HepG2 (cell line): Measurements from ENCODE around the gene LAMC3. TPM values are rescaled to one million over a fixed set of nuclear protein-coding genes. Genes with fewer than 3 reads are reported as not detected.

Experiments used
- ATAC-seq: fragments of 200-7000 bp; cut with Tn5 transposase; 3 replicates; pipeline ENCODE4 v1.9.1; 2020; ENCODE audit warnings: mild to moderate bottlenecking, moderate library complexity
- BruUV-seq: library from RNA; stranded (reverse); fragments of 400-500 nt; replicated peaks from 2 replicates; lab custom pipeline; 2021; lab: Mats Ljungman, UMichigan
- CTCF ChIA-PET: fragments of 300-600 bp; formaldehyde crosslinking; extraction: SDS; loops from one replicate; lab custom pipeline; 2021; ENCODE audit warnings: low total read pairs, inconsistent platforms, low intra/inter-chr PET ratio; lab: Yijun Ruan, JAX
- POLR2A ChIA-PET: fragments of 350-600 bp; sonication (Branson Sonifier 250); formaldehyde crosslinking; loops from one replicate; lab custom pipeline; 2020; ENCODE audit warnings: antibody characterized with exemption, inconsistent platforms; lab: Yijun Ruan, JAX
- DNase-seq: peaks from one replicate; pipeline ENCODE4 v3.0.0-alpha.2; 2015; ENCODE audit warnings: low spot score
- FAIRE-seq: peaks from 3 replicates; lab custom pipeline; 2011; peaks lifted over from hg19 to GRCh38; lab: Jason Lieb, UNC
- H2AFZ ChIP-seq: one replicate; pipeline ENCODE4 v1.6.1; 2011; ENCODE audit warnings: low read length, inconsistent platforms
- H3K27ac ChIP-seq: fragments of 300-600 bp; 3 replicates; pipeline ENCODE4 v1.8.0; 2011; ENCODE audit warnings: mixed run types, mild to moderate bottlenecking, mixed read lengths, low read length, inconsistent platforms; ENCODE audit not compliant: insufficient read depth; ENCODE audit errors: extremely low read length
- H3K27me3 ChIP-seq, 2 experiments: fragments of 200-600 bp in 1 of 2; 2 replicates in 1 of 2; 3 replicates in 1 of 2; pipeline versions ENCODE4 v1.6.0 to v1.8.0; 2011; ENCODE audit warnings: low read length in 2 of 2, mild to moderate bottlenecking in 2 of 2, moderate library complexity in 2 of 2, inconsistent platforms in 1 of 2; ENCODE audit not compliant: insufficient read depth in 2 of 2, control insufficient read depth in 1 of 2
- H3K36me3 ChIP-seq, 2 experiments: fragments of 200-600 bp in 1 of 2; replicated peaks in 1 of 2; 2 replicates in 1 of 2; 3 replicates in 1 of 2; pipeline versions ENCODE4 v1.5.1 to v1.8.0; 2011; ENCODE audit warnings: low read length in 2 of 2, inconsistent platforms in 1 of 2; ENCODE audit not compliant: insufficient read depth in 2 of 2, control insufficient read depth in 1 of 2
- H3K4me1 ChIP-seq: 2 replicates; pipeline ENCODE4 v1.5.1; 2012; ENCODE audit warnings: low read length, inconsistent platforms; ENCODE audit not compliant: insufficient read depth
- H3K4me2 ChIP-seq: 2 replicates; pipeline ENCODE4 v1.6.0; 2011; ENCODE audit warnings: low read depth, low read length, inconsistent platforms
- H3K4me3 ChIP-seq, 3 experiments: fragments of 200-600 bp in 1 of 3; sonication (generic), shearing (Covaris generic) in 1 of 3; replicated peaks in 1 of 3; 2 replicates each; pipeline ENCODE4 v1.5.1; 2011 to 2016; ENCODE audit warnings: low read length in 3 of 3, inconsistent platforms in 2 of 3, low read depth in 2 of 3, mild to moderate bottlenecking in 2 of 3, control low read depth in 1 of 3, mixed read lengths in 1 of 3; ENCODE audit not compliant: insufficient read depth in 1 of 3
- H3K79me2 ChIP-seq: one replicate; pipeline ENCODE4 v1.6.1; 2011; ENCODE audit warnings: low read length, inconsistent platforms; ENCODE audit not compliant: insufficient read depth
- H3K9ac ChIP-seq: 2 replicates; pipeline ENCODE4 v1.6.0; 2011; ENCODE audit warnings: mild to moderate bottlenecking, low read depth, low read length, inconsistent platforms; ENCODE audit not compliant: insufficient read depth
- H3K9me3 ChIP-seq: 2 replicates; pipeline ENCODE4 v1.5.1; 2012; ENCODE audit warnings: mild to moderate bottlenecking, low read length
- H4K20me1 ChIP-seq: 2 replicates; pipeline ENCODE4 v1.6.0; 2011; ENCODE audit warnings: inconsistent platforms, mild to moderate bottlenecking, low read length, moderate library complexity; ENCODE audit not compliant: insufficient read depth
- ELF1 ChIP-seq: sonication (generic); formaldehyde crosslinking; IDR thresholded peaks from 2 replicates; pipeline ENCODE4 v1.4.0; 2020; ENCODE audit warnings: missing genetic modification reagents
- NFE2L2 ChIP-seq: fragments of 150-350 bp; IDR thresholded peaks from 2 replicates; pipeline ENCODE4 v1.6.1; 2014; ENCODE audit warnings: low read length
- PHF20 ChIP-seq: sonication (generic); formaldehyde crosslinking; IDR thresholded peaks from 2 replicates; pipeline ENCODE4 v1.5.0; 2020; ENCODE audit warnings: mild to moderate bottlenecking, missing genetic modification reagents
- PTBP1 ChIP-seq: fragments of 200-400 bp; formaldehyde crosslinking; IDR thresholded peaks from 2 replicates; pipeline ENCODE4 v1.6.1; 2018; ENCODE audit warnings: low read length, low read depth; ENCODE audit not compliant: poor library complexity, severe bottlenecking
- YEATS2 ChIP-seq: sonication (generic); formaldehyde crosslinking; IDR thresholded peaks from 2 replicates; pipeline ENCODE4 v1.4.0; 2020; ENCODE audit warnings: missing genetic modification reagents, borderline replicate concordance
- ZNF260 ChIP-seq: sonication (generic); formaldehyde crosslinking; IDR thresholded peaks from 2 replicates; pipeline ENCODE4 v1.4.0; 2020; ENCODE audit warnings: missing genetic modification reagents, low read depth, mild to moderate bottlenecking, borderline replicate concordance
- ZNF782 ChIP-seq: sonication (generic); formaldehyde crosslinking; IDR thresholded peaks from 2 replicates; pipeline ENCODE4 v1.4.0; 2020; ENCODE audit warnings: missing genetic modification reagents, mild to moderate bottlenecking, borderline replicate concordance
- WGBS: methylation state at CpG from one replicate; pipeline ENCODE4 v1.1.6; 2017; ENCODE audit warnings: low lambda C conversion rate; 5-methylcytosine and 5-hydroxymethylcytosine counted together
- in situ Hi-C: cut with HindIII; loops from 2 replicates; pipeline ENCODE4 v1.10.0; 2017; ENCODE audit warnings: low pct_unique_long_range_greater_than_20kb; ENCODE audit not compliant: extremely low pct_ligation_motif_present
- intact Hi-C: fragments of 100-400 bp; cut with micrococcal nuclease; formaldehyde crosslinking; loops from one replicate; pipeline ENCODE4 v1.10.0; 2022; ENCODE audit not compliant: unreplicated experiment
- polyA plus RNA-seq, 8 experiments: library from polyadenylated mRNA; depleted of rRNA in 3 of 8; stranded (reverse) in 7 of 8; unstranded in 1 of 8; fragments of >200 nt; fragmentation: Illumina TruSeq in 4 of 8; extraction: Trizol in 4 of 8; gene quantifications; 2 replicates each; pipeline versions ENCODE4 v1.2.1 to v1.2.3, GENCODE V29; 2011 to 2016; ENCODE audit warnings: low read depth in 4 of 8, missing spikeins in 1 of 8, mixed read lengths in 1 of 8; ENCODE audit not compliant: insufficient read depth in 1 of 8
- total RNA-seq, 5 experiments: library from RNA; depleted of rRNA; stranded (reverse); fragments of >200 nt; fragmentation: Illumina TruSeq; extraction: Trizol; gene quantifications; 2 replicates each; pipeline ENCODE4 v1.2.3, GENCODE V29; 2016; ENCODE audit warnings: low read depth in 1 of 5
- TF ChIP-seq, protein P1 (sequence below): sonication (generic); formaldehyde crosslinking; IDR thresholded peaks from 2 replicates; pipeline ENCODE4 v1.8.0; 2022; ENCODE audit warnings: missing genetic modification reagents, mild to moderate bottlenecking, inconsistent platforms, borderline replicate concordance
- TF ChIP-seq, protein P2 (sequence below): sonication (generic); formaldehyde crosslinking; IDR thresholded peaks from 2 replicates; pipeline ENCODE4 v1.4.0; 2020; ENCODE audit warnings: missing genetic modification reagents, borderline replicate concordance
- TF ChIP-seq, protein P3 (sequence below): sonication (generic); formaldehyde crosslinking; conservative IDR thresholded peaks from 2 replicates; pipeline ENCODE4 v1.8.0; 2022; ENCODE audit warnings: low read depth, missing genetic modification reagents

Gene LAMC3
- total and polyA plus RNA-seq, 2 of the 13 experiments (the other 11 are each of a cell fraction or from before 2014, with no cell fraction given), result 0.07 to 0.57 TPM

DNA sequence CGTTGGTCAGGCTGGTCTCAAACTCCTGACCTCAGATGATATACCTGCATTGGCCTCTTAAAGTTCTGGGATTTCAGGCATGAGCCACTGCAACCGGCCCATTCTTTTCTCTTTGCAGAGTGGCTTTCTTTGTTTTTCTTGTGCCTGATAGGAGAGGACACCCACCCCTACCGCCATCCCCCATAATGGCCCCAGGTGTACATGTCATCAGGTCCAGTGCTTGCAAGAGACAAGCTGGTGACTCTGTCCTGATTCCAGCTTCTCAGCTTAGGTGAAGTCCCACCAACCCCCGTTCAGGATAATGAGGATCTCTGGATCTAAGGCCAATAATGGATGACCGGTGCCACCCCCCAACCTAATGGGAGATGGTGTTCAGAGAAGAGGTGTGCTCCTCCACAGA, 85.0 kb downstream of the LAMC3 start:
- Histone ChIP-seq H3K4me2 (no peak overlapping the region), H2AFZ (no peak overlapping the region), H3K4me3 (no peak overlapping the region), H3K9ac (no peak overlapping the region), H3K4me1 (peaks cover 30% of the 10 kb centered on the region), H3K79me2 (no peaks in the 10 kb centered on the region), H3K9me3 (no peaks in the 10 kb centered on the region), H3K27me3 (peaks cover 4 to 63% of the 10 kb centered on the region in 2 experiments; a peak in 4 of 5 replicates), H4K20me1 (no peaks in the 10 kb centered on the region), H3K27ac (no peak overlapping the region), H3K36me3 (no peaks in the 10 kb centered on the region)
- CTCF ChIA-PET, result no interaction called here
- FAIRE-seq, result no peak
- 21% methylated on average over 5 of the region's 5 CpGs for WGBS
- no peak for DNase-seq
- intact Hi-C loops, result no loop called here
- POLR2A ChIA-PET, result interaction anchor here (1.5 kb wide), 1 partner anchor 9 kb away, joined by 3 read pairs; no protein-coding TSS in a partner anchor
- in situ Hi-C loops, result no loop called here
- BruUV-seq, result no TSS peak
- no peak for ATAC-seq
- TF ChIP-seq YEATS2 (CRISPR knock-in tag), result no peak
- TF ChIP-seq ELF1 (CRISPR knock-in tag), result no peak
- TF ChIP-seq, protein P1, sequence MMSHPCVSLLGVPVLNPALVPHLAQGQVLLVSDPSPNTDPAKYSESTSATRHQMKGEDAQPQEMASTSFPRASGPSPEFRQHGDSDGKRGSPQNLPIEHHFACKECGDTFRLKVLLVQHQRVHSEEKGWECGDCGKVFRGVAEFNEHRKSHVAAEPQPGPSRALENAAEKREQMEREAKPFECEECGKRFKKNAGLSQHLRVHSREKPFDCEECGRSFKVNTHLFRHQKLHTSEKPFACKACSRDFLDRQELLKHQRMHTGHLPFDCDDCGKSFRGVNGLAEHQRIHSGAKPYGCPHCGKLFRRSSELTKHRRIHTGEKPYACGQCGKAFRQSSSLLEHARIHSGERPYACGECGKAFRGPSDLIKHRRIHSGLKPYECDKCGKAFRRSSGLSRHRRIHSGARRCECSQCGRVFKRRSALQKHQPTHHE (CRISPR knock-in tag), result no peak
- no peak for TF ChIP-seq ZNF260 (CRISPR knock-in tag)
- TF ChIP-seq, protein P2, sequence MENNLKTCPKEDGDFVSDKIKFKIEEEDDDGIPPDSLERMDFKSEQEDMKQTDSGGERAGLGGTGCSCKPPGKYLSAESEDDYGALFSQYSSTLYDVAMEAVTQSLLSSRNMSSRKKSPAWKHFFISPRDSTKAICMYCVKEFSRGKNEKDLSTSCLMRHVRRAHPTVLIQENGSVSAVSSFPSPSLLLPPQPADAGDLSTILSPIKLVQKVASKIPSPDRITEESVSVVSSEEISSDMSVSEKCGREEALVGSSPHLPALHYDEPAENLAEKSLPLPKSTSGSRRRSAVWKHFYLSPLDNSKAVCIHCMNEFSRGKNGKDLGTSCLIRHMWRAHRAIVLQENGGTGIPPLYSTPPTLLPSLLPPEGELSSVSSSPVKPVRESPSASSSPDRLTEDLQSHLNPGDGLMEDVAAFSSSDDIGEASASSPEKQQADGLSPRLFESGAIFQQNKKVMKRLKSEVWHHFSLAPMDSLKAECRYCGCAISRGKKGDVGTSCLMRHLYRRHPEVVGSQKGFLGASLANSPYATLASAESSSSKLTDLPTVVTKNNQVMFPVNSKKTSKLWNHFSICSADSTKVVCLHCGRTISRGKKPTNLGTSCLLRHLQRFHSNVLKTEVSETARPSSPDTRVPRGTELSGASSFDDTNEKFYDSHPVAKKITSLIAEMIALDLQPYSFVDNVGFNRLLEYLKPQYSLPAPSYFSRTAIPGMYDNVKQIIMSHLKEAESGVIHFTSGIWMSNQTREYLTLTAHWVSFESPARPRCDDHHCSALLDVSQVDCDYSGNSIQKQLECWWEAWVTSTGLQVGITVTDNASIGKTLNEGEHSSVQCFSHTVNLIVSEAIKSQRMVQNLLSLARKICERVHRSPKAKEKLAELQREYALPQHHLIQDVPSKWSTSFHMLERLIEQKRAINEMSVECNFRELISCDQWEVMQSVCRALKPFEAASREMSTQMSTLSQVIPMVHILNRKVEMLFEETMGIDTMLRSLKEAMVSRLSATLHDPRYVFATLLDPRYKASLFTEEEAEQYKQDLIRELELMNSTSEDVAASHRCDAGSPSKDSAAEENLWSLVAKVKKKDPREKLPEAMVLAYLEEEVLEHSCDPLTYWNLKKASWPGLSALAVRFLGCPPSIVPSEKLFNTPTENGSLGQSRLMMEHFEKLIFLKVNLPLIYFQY (CRISPR knock-in tag), result no peak
- TF ChIP-seq, protein P3, sequence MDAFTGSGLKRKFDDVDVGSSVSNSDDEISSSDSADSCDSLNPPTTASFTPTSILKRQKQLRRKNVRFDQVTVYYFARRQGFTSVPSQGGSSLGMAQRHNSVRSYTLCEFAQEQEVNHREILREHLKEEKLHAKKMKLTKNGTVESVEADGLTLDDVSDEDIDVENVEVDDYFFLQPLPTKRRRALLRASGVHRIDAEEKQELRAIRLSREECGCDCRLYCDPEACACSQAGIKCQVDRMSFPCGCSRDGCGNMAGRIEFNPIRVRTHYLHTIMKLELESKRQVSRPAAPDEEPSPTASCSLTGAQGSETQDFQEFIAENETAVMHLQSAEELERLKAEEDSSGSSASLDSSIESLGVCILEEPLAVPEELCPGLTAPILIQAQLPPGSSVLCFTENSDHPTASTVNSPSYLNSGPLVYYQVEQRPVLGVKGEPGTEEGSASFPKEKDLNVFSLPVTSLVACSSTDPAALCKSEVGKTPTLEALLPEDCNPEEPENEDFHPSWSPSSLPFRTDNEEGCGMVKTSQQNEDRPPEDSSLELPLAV (CRISPR knock-in tag), result no peak
- TF ChIP-seq PTBP1, result no peak
- TF ChIP-seq ZNF782 (CRISPR knock-in tag), result no peak
- no peak for TF ChIP-seq PHF20 (CRISPR knock-in tag)
- no peak for TF ChIP-seq NFE2L2
- TF ChIP-seq, all 625 proteins: peak for 0
